HCT116 (cell line): ENCODE measurements around the gene TMCC1. TPM values are rescaled to one million over a fixed set of nuclear protein-coding genes. Genes with fewer than 3 reads are reported as not detected.

Experiments
- ATAC-seq: fragments of 200-7000 bp; cut with Tn5 transposase; 2 replicates; pipeline ENCODE4 v1.9.1; 2020; ENCODE audit warnings: mild to moderate bottlenecking, moderate library complexity
- BruUV-seq: library from RNA; stranded (reverse); fragments of 400-500 nt; replicated peaks from 2 replicates; lab custom pipeline; 2021; lab: Mats Ljungman, UMichigan
- CTCF ChIA-PET: fragments of 300-600 bp; sonication (Branson Sonifier 250); formaldehyde crosslinking; loops from one replicate; lab custom pipeline; 2021; ENCODE audit warnings: antibody characterized with exemption; lab: Charles Lee
- POLR2A ChIA-PET: fragments of 300-600, 350-600 bp; sonication (Branson Sonifier 250); formaldehyde crosslinking; loops from one replicate; lab custom pipeline; 2021; ENCODE audit warnings: antibody characterized with exemption; lab: Charles Lee
- RAD21 ChIA-PET, 2 experiments: fragments of 300-600 bp; sonication (Branson Sonifier 250); formaldehyde crosslinking; loops; one replicate each; lab custom pipeline; 2023; ENCODE audit warnings: low total read pairs in 2 of 2; ENCODE audit not compliant: uncharacterized antibody in 2 of 2, unreplicated experiment in 2 of 2, low non-redundant PET in 1 of 2; lab: Charles Lee
- DNase-seq: peaks from one replicate; pipeline ENCODE4 v3.0.0-alpha.2; 2010; ENCODE audit warnings: low read depth, low spot score
- H2AFZ ChIP-seq: fragments of 200-600 bp; shearing (Covaris generic), sonication (generic); 2 replicates; pipeline ENCODE4 v1.6.1; 2017; ENCODE audit warnings: low read depth, mixed run types, mixed read lengths, antibody characterized with exemption, low read length; ENCODE audit not compliant: poor library complexity, severe bottlenecking
- H3K27ac ChIP-seq: 2 replicates; pipeline ENCODE4 v1.5.1; 2012; ENCODE audit warnings: low read depth, low read length
- H3K27me3 ChIP-seq: fragments of 200-600 bp; sonication (generic); 2 replicates; pipeline ENCODE4 v1.6.1; 2016; ENCODE audit warnings: mixed run types, low read length, mixed read lengths; ENCODE audit not compliant: insufficient read depth
- H3K36me3 ChIP-seq, 2 experiments: fragments of 200-500 bp in 1 of 2; fragments of 200-600 bp in 1 of 2; sonication (Bioruptor generic) in 1 of 2; sonication (generic) in 1 of 2; 2 replicates each; pipeline versions ENCODE4 v1.5.1 to v1.6.1; 2014 to 2016; ENCODE audit warnings: low read length in 2 of 2, inconsistent platforms in 1 of 2, mixed read lengths in 1 of 2, mixed run types in 1 of 2; ENCODE audit not compliant: insufficient read depth in 2 of 2, control insufficient read depth in 1 of 2
- H3K4me1 ChIP-seq, 2 experiments: fragments of 200-600 bp in 1 of 2; sonication (generic) in 1 of 2; 2 replicates each; pipeline versions ENCODE4 v1.5.1 to v1.6.1; 2012 to 2017; ENCODE audit warnings: low read length in 2 of 2, inconsistent platforms in 1 of 2, mild to moderate bottlenecking in 1 of 2, mixed read lengths in 1 of 2, mixed run types in 1 of 2, moderate library complexity in 1 of 2; ENCODE audit not compliant: insufficient read depth in 2 of 2, control insufficient read depth in 1 of 2
- H3K4me2 ChIP-seq: fragments of 200-600 bp; sonication (generic); 2 replicates; pipeline ENCODE4 v1.6.1; 2017; ENCODE audit warnings: mixed run types, low read length, mixed read lengths
- H3K4me3 ChIP-seq, 2 experiments: fragments of 200-600 bp in 1 of 2; sonication (generic) in 1 of 2; replicated peaks in 1 of 2; 2 replicates each; pipeline ENCODE4 v1.5.1; 2011 to 2016; ENCODE audit warnings: low read length in 2 of 2, control low read depth in 1 of 2, low read depth in 1 of 2, mild to moderate bottlenecking in 1 of 2, mixed read lengths in 1 of 2, mixed run types in 1 of 2
- H3K79me2 ChIP-seq: fragments of 200-600 bp; sonication (generic); 2 replicates; pipeline ENCODE4 v1.6.1; 2017; ENCODE audit warnings: mild to moderate bottlenecking, mixed run types, low read length, moderate library complexity, mixed read lengths; ENCODE audit not compliant: insufficient read depth
- H3K9ac ChIP-seq: fragments of 200-600 bp; sonication (generic); 2 replicates; pipeline ENCODE4 v1.6.1; 2016; ENCODE audit warnings: low read length, mixed read lengths
- H3K9me2 ChIP-seq: fragments of 200-600 bp; sonication (generic), shearing (Covaris generic); 2 replicates; pipeline ENCODE4 v1.6.1; 2017; ENCODE audit warnings: mixed run types, mild to moderate bottlenecking, moderate library complexity; ENCODE audit not compliant: insufficient read depth
- H3K9me3 ChIP-seq, 2 experiments: fragments of 200-500 bp in 1 of 2; fragments of 200-600 bp in 1 of 2; sonication (Bioruptor generic) in 1 of 2; sonication (generic) in 1 of 2; 2 replicates each; pipeline ENCODE4 v1.6.1; 2014 to 2017; ENCODE audit warnings: low read length in 2 of 2, mixed read lengths in 2 of 2, inconsistent platforms in 1 of 2, low read depth in 1 of 2, mild to moderate bottlenecking in 1 of 2, mixed run types in 1 of 2, moderate library complexity in 1 of 2; ENCODE audit not compliant: control insufficient read depth in 1 of 2, insufficient read depth in 1 of 2
- H4K20me1 ChIP-seq: fragments of 200-600 bp; sonication (generic), shearing (Covaris generic); 2 replicates; pipeline ENCODE4 v1.6.1; 2017; ENCODE audit warnings: mixed run types, mild to moderate bottlenecking, moderate library complexity; ENCODE audit not compliant: insufficient read depth
- CBX3 ChIP-seq: IDR thresholded peaks from 2 replicates; pipeline ENCODE4 v1.6.1; 2012; ENCODE audit warnings: low read depth
- EGR1 ChIP-seq: IDR thresholded peaks from 2 replicates; pipeline ENCODE4 v1.6.1; 2012; ENCODE audit warnings: low read depth
- ELF1 ChIP-seq: IDR thresholded peaks from 2 replicates; pipeline ENCODE4 v1.6.1; 2012; ENCODE audit warnings: low read depth, borderline replicate concordance
- EZH2 ChIP-seq: fragments of 200-600 bp; sonication (generic); IDR thresholded peaks from 2 replicates; pipeline ENCODE4 v1.6.1; 2017; ENCODE audit warnings: antibody characterized with exemption, mixed run types
- FOSL1 ChIP-seq: IDR thresholded peaks from 2 replicates; pipeline ENCODE4 v1.6.1; 2012; ENCODE audit warnings: low read depth
- JUND ChIP-seq: IDR thresholded peaks from 2 replicates; pipeline ENCODE4 v1.6.1; 2012
- POLR2A ChIP-seq: IDR thresholded peaks from 2 replicates; pipeline ENCODE4 v1.7.0; 2011; ENCODE audit warnings: borderline replicate concordance; ENCODE audit not compliant: insufficient read depth, insufficient read length; ENCODE audit errors: extremely low read depth
- POLR2AphosphoS5 ChIP-seq: IDR thresholded peaks from 2 replicates; pipeline ENCODE4 v1.6.1; 2011; ENCODE audit warnings: mild to moderate bottlenecking, low read depth, low read length, moderate library complexity
- SP1 ChIP-seq: IDR thresholded peaks from 2 replicates; pipeline ENCODE4 v1.6.1; 2012; ENCODE audit warnings: low read depth
- YY1 ChIP-seq: IDR thresholded peaks from 2 replicates; pipeline ENCODE4 v1.6.1; 2011; ENCODE audit warnings: low read length, low read depth, moderate library complexity, mild to moderate bottlenecking; ENCODE audit not compliant: insufficient replicate concordance; ENCODE audit errors: extremely low read depth
- intact Hi-C: fragments of 100-400 bp; cut with micrococcal nuclease; formaldehyde crosslinking; loops from 2 replicates; pipeline ENCODE4 v1.10.0; 2022
- total RNA-seq: library from RNA; stranded (reverse); gene quantifications from one replicate; pipeline ENCODE4 v1.2.1, GENCODE V29; 2021; ENCODE audit not compliant: unreplicated experiment
- TF ChIP-seq, protein P1 (sequence below): IDR thresholded peaks from 2 replicates; pipeline ENCODE4 v1.6.1; 2012
- TF ChIP-seq, protein P2 (sequence below): IDR thresholded peaks from 2 replicates; pipeline ENCODE4 v1.6.1; 2011; ENCODE audit warnings: mild to moderate bottlenecking, low read length, moderate library complexity; ENCODE audit not compliant: insufficient replicate concordance; ENCODE audit errors: extremely low read depth
- TF ChIP-seq, protein P3 (sequence below): IDR thresholded peaks from 2 replicates; pipeline ENCODE4 v1.6.1; 2012

TMCC1 gene
- total RNA-seq, 1 experiment from 2014 or later: 32.5 TPM

DNA sequence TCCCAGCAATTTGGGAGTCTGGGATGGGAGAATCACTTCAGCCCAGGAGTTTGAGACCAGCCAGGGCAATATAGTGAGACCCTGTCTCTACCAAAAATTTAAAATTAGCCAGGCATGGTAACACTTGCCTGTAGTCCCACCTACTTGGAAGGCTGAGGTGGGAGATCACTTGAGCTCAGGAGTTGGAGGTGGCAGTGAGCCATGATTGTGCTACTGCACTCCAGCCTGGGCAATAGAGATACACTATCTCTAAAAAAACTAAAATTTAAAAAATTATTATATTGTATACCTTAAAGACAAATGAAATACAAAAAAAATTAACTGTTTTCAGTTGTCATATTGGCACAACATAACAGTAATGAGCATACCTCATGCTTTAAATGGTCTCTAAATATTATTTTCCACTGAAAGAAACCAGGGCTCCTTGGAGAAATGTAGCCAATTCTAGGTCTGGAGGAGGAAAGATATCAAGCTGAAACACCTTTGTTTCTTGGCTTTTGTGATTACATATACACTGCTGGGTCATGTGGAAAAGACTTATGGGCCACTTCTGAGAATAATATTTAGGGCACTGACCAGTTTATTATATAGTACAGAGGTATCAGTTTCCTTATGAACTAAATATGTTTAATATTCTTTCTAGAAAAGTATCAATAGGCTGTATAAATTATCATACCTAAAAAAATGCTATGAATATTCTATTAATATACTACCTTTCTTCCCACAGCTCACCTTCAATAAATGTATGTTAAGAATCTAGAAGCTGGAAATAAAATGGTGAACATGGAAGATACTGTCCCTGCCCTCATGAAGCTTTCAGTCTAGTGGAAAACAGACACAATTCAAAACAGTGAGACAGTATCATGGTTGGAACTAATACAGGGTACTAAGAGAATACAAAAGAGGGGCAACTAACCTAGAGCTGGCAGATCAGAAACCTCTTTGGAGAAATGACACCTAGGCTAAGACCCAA lies 119.5 kb downstream of the TMCC1 start:
- Histone ChIP-seq H3K79me2 (no peaks in the 10 kb centered on the region; the same call in 1 of the 2 replicates), H3K4me2 (no peak overlapping the region), H3K36me3 (no peaks in the 10 kb centered on the region), H3K9me3 (no peaks in the 10 kb centered on the region), H4K20me1 (no peaks in the 10 kb centered on the region), H3K4me1 (no peaks in the 10 kb centered on the region), H2AFZ (no peak overlapping the region), H3K4me3 (no peak overlapping the region), H3K9me2 (no peaks in the 10 kb centered on the region), H3K27ac (no peak overlapping the region), H3K9ac (no peak overlapping the region), H3K27me3 (no peaks in the 10 kb centered on the region)
- no TSS peak for BruUV-seq
- TF ChIP-seq CBX3: no peak
- no peak for TF ChIP-seq JUND
- no peak for TF ChIP-seq SP1
- no peak for TF ChIP-seq ELF1
- TF ChIP-seq, protein P1, sequence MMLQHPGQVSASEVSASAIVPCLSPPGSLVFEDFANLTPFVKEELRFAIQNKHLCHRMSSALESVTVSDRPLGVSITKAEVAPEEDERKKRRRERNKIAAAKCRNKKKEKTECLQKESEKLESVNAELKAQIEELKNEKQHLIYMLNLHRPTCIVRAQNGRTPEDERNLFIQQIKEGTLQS: no peak
- no peak for TF ChIP-seq EGR1
- no peak for TF ChIP-seq POLR2A
- TF ChIP-seq EZH2: no peak
- TF ChIP-seq YY1: no peak
- TF ChIP-seq, protein P2, sequence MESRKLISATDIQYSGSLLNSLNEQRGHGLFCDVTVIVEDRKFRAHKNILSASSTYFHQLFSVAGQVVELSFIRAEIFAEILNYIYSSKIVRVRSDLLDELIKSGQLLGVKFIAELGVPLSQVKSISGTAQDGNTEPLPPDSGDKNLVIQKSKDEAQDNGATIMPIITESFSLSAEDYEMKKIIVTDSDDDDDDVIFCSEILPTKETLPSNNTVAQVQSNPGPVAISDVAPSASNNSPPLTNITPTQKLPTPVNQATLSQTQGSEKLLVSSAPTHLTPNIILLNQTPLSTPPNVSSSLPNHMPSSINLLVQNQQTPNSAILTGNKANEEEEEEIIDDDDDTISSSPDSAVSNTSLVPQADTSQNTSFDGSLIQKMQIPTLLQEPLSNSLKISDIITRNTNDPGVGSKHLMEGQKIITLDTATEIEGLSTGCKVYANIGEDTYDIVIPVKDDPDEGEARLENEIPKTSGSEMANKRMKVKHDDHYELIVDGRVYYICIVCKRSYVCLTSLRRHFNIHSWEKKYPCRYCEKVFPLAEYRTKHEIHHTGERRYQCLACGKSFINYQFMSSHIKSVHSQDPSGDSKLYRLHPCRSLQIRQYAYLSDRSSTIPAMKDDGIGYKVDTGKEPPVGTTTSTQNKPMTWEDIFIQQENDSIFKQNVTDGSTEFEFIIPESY: no peak
- TF ChIP-seq FOSL1: no peak
- TF ChIP-seq, protein P3, sequence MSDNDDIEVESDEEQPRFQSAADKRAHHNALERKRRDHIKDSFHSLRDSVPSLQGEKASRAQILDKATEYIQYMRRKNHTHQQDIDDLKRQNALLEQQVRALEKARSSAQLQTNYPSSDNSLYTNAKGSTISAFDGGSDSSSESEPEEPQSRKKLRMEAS: no peak
- TF ChIP-seq POLR2AphosphoS5: no peak
- intact Hi-C loops: no loop called here
- POLR2A ChIA-PET: no interaction called here
- CTCF ChIA-PET: no interaction called here
- DNase-seq (no peak), ATAC-seq (no peak)
- RAD21 ChIA-PET: no interaction called here
